H1 (cell line): ENCODE measurements around the gene FNDC3A.

Experiments
- ATF2 ChIP-seq: IDR thresholded peaks from 2 replicates; pipeline ENCODE4 v1.6.1; 2012; ENCODE audit warnings: low read length, inconsistent platforms
- ATF3 ChIP-seq: IDR thresholded peaks from 2 replicates; pipeline ENCODE4 v1.6.1; 2011; ENCODE audit warnings: low read depth, mild to moderate bottlenecking, low read length; ENCODE audit not compliant: insufficient read depth
- CTBP2 ChIP-seq: IDR thresholded peaks from 2 replicates; pipeline ENCODE4 v1.7.0; 2011; ENCODE audit warnings: borderline replicate concordance, mild to moderate bottlenecking, moderate library complexity, mixed read lengths, low read length; ENCODE audit not compliant: insufficient read depth, insufficient read length
- CTCF ChIP-seq, 3 experiments: IDR thresholded peaks; 1 replicate in 2 of 3; 2 replicates in 1 of 3; pipeline versions ENCODE4 v1.5.1 to v1.6.1; 2011; ENCODE audit warnings: low read length in 3 of 3, mild to moderate bottlenecking in 3 of 3, inconsistent platforms in 2 of 3, low read depth in 1 of 3, moderate library complexity in 1 of 3; ENCODE audit not compliant: insufficient read depth in 1 of 3; ENCODE audit errors: control extremely low read depth in 1 of 3
- GABPA ChIP-seq: IDR thresholded peaks from 2 replicates; pipeline ENCODE4 v1.6.1; 2011; ENCODE audit warnings: mild to moderate bottlenecking, low read length, moderate library complexity, borderline replicate concordance; ENCODE audit not compliant: insufficient read depth
- JUND ChIP-seq: IDR thresholded peaks from 2 replicates; pipeline ENCODE4 v1.6.1; 2011; ENCODE audit warnings: mild to moderate bottlenecking, improper control_type of control experiment, low read length
- KDM5A ChIP-seq: fragments of 200-600 bp; IDR thresholded peaks from 2 replicates; pipeline ENCODE4 v1.7.1; 2012; ENCODE audit warnings: mild to moderate bottlenecking, low read length, inconsistent platforms, mixed read lengths
- NRF1 ChIP-seq: IDR thresholded peaks from 2 replicates; pipeline ENCODE4 v1.6.1; 2011; ENCODE audit warnings: mild to moderate bottlenecking, low read depth, low read length, improper control_type of control experiment
- POLR2AphosphoS5 ChIP-seq: IDR thresholded peaks from 2 replicates; pipeline ENCODE4 v1.6.1; 2011; ENCODE audit warnings: low read depth, low read length
- RAD21 ChIP-seq, 2 experiments: IDR thresholded peaks in 1 of 2; conservative IDR thresholded peaks in 1 of 2; 2 replicates each; pipeline ENCODE4 v1.6.1; 2011; ENCODE audit warnings: low read depth in 2 of 2, low read length in 2 of 2, improper control_type of control experiment in 1 of 2, inconsistent platforms in 1 of 2, mild to moderate bottlenecking in 1 of 2, moderate library complexity in 1 of 2
- SIN3A ChIP-seq, 2 experiments: IDR thresholded peaks in 1 of 2; conservative IDR thresholded peaks in 1 of 2; 2 replicates each; pipeline ENCODE4 v1.6.1; 2011 to 2012; ENCODE audit warnings: low read length in 2 of 2, improper control_type of control experiment in 1 of 2, low read depth in 1 of 2, mild to moderate bottlenecking in 1 of 2
- ZNF274 ChIP-seq: IDR thresholded peaks from 2 replicates; pipeline ENCODE4 v1.7.0; 2012; ENCODE audit warnings: low read length, borderline replicate concordance; ENCODE audit errors: extremely low read depth

- no peak for TF ChIP-seq CTCF (IDR thresholded peaks at IDR 0.05; ENCODE audit: control extremely low read depth in 1 of 3, insufficient read depth in 1 of 3, low read depth in 1 of 3, low read length in 3 of 3)
- TF ChIP-seq RAD21 (IDR thresholded peaks at IDR 0.05 in 1 of 2, conservative IDR thresholded peaks at IDR 0.05 in 1 of 2; ENCODE audit: low read depth in 2 of 2, low read length in 2 of 2) = no peak
- no peak for TF ChIP-seq SIN3A (conservative IDR thresholded peaks at IDR 0.05 in 1 of 2, IDR thresholded peaks at IDR 0.05 in 1 of 2; ENCODE audit: low read depth in 1 of 2, low read length in 2 of 2)
- TF ChIP-seq ATF2 = no peak
- no peak for TF ChIP-seq JUND
- TF ChIP-seq KDM5A = no peak
- TF ChIP-seq ZNF274 = no peak
- no peak for TF ChIP-seq NRF1
- no peak for TF ChIP-seq POLR2AphosphoS5
- no peak for TF ChIP-seq CTBP2
- TF ChIP-seq ATF3 = no peak
- no peak for TF ChIP-seq GABPA
Measured at GRCh38 chr13:49053215-49053614, 77.5 kb downstream of the FNDC3A start.
